ENCODE data around the gene PRSS33.

The PRSS33 gene

GRCh38 chr16:2785101-2785991 is 2.0 kb downstream of the PRSS33 start:
- no peaks in the 10 kb centered on the region for H3K79me2 ChIP-seq (ENCODE audit: insufficient read depth, low read length)
- no peak for TF ChIP-seq EZH2phosphoT487 (IDR thresholded peaks at IDR 0.05; ENCODE audit: borderline replicate concordance)
- TF ChIP-seq, protein P1, sequence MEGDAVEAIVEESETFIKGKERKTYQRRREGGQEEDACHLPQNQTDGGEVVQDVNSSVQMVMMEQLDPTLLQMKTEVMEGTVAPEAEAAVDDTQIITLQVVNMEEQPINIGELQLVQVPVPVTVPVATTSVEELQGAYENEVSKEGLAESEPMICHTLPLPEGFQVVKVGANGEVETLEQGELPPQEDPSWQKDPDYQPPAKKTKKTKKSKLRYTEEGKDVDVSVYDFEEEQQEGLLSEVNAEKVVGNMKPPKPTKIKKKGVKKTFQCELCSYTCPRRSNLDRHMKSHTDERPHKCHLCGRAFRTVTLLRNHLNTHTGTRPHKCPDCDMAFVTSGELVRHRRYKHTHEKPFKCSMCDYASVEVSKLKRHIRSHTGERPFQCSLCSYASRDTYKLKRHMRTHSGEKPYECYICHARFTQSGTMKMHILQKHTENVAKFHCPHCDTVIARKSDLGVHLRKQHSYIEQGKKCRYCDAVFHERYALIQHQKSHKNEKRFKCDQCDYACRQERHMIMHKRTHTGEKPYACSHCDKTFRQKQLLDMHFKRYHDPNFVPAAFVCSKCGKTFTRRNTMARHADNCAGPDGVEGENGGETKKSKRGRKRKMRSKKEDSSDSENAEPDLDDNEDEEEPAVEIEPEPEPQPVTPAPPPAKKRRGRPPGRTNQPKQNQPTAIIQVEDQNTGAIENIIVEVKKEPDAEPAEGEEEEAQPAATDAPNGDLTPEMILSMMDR (conservative IDR thresholded peaks at IDR 0.05; ENCODE audit: low read length), result no peak
- no peak overlapping the region for H3K4me3 ChIP-seq (ENCODE audit: low read length, poor library complexity, severe bottlenecking)
- H4K20me1 ChIP-seq (ENCODE audit: insufficient read depth, low read length, poor library complexity, severe bottlenecking), result no peaks in the 10 kb centered on the region
- no peaks in the 10 kb centered on the region for H3K9me3 ChIP-seq (ENCODE audit: insufficient read depth, low read depth, low read length)
- no peak overlapping the region for H2AFZ ChIP-seq (ENCODE audit: low read length)
- no peaks in the 10 kb centered on the region for H3K4me1 ChIP-seq (ENCODE audit: insufficient read depth, low read length, poor library complexity, severe bottlenecking)
- H3K36me3 ChIP-seq (ENCODE audit: insufficient read depth, low read length), result no peaks in the 10 kb centered on the region
- no peaks in the 10 kb centered on the region for H3K27me3 ChIP-seq (ENCODE audit: insufficient read depth, low read length, poor library complexity, severe bottlenecking)
- no peaks in the 10 kb centered on the region for H3F3A ChIP-seq (ENCODE audit: low read depth)
- no peak overlapping the region for H3K9ac ChIP-seq (ENCODE audit: low read depth, low read length, poor library complexity, severe bottlenecking)
- H3K9me2 ChIP-seq (replicated peaks; ENCODE audit: low read depth, low read length), result no peaks in the 10 kb centered on the region
- no peak overlapping the region for H3K4me2 ChIP-seq (ENCODE audit: low read depth, low read length, poor library complexity, severe bottlenecking)

DNA sequence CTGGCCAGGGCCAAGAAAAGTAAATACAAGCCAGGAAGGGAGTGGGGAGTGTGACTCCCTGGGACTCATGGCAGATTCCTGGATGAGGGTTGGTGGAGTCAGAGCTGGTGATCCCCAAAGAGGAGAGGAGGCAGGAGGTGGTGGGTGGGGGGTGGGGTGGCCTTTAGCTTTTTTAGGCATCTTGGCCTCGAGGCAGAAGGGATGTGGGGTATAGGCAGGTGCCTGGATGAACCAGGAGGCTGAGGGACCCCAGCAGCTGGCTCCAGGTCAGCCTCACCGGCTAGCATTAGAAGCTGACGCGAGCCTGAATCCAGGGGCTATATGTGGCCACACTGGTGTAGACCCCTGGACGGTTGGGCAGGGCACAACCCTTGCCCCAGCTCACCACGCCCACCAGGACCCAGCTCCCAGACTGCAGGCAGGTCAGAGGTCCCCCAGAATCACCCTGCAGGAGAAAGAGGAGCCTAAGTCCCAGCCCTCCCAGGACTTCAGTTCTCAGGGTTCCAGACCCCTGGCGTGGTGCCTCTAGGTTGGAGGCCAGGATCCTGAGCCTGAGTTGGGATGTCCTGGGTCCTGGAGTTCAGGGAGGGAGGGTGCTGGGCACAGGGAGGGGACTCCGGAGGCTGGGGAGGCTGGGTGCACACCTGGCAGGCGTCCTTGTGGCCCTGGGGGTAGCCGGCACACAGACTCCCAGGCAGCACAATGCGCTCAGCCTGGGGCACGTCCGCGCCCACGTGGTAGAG is 2.8 kb downstream of the PRSS33 start:
- Histone ChIP-seq H4K20me1 (ENCODE audit: insufficient read depth, low read length, poor library complexity, severe bottlenecking) (no peaks in the 10 kb centered on the region), H3K9me2 (replicated peaks; ENCODE audit: low read depth, low read length) (no peaks in the 10 kb centered on the region), H3K79me2 (ENCODE audit: insufficient read depth, low read length) (no peaks in the 10 kb centered on the region), H3K4me1 (ENCODE audit: insufficient read depth, low read length, poor library complexity, severe bottlenecking) (no peaks in the 10 kb centered on the region), H2AFZ (ENCODE audit: low read length) (no peak overlapping the region), H3K36me3 (ENCODE audit: insufficient read depth, low read length) (no peaks in the 10 kb centered on the region), H3K9me3 (ENCODE audit: insufficient read depth, low read depth, low read length) (no peaks in the 10 kb centered on the region), H3K4me3 (ENCODE audit: low read length, poor library complexity, severe bottlenecking) (no peak overlapping the region), H3K9ac (ENCODE audit: low read depth, low read length, poor library complexity, severe bottlenecking) (no peak overlapping the region), H3K4me2 (ENCODE audit: low read depth, low read length, poor library complexity, severe bottlenecking) (no peak overlapping the region), H3F3A (ENCODE audit: low read depth) (no peaks in the 10 kb centered on the region), H3K27me3 (ENCODE audit: insufficient read depth, low read length, poor library complexity, severe bottlenecking) (no peaks in the 10 kb centered on the region)
- TF ChIP-seq EZH2phosphoT487 (IDR thresholded peaks at IDR 0.05; ENCODE audit: borderline replicate concordance), result no peak
- TF ChIP-seq, protein P1 (conservative IDR thresholded peaks at IDR 0.05; ENCODE audit: low read length), result no peak

DNA sequence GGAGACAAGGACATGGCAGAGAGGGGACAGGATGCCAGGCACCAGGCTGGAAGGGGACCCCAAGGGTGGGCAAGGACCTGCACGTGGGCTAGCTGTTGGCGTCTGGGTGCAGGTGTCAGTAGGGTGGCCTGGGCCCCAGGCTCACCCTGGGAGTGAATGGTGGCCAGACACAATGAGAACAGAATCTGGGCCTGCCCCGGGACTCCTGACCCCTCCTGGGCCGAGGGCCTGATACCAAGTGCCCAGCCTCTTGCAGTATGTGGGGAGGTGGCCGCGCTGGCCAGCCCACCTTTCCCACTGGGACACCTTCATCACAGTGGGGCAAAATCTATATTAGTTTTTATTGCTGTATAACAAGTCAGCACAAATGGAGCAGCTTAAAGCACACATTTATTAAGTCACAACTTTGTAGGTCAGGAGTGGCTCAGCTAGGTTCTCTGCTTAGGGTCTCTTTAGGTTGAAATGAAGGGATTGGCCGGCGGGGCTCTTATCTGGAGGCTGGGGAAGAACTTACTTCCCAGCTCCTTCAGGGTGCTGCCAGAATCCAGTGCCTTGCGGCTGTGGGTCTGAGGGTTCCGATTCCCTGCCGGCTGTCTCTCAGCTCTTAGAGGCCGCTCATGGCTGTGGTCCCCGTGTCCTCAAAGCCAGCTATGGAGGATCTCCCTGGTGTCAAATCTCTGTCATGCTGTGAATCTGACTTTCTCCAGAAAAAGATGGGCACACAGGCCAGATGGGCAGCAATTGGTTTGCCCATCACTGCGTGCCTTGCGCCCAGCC is 3.6 kb downstream of the PRSS33 start:
- H3K9me2 ChIP-seq (replicated peaks; ENCODE audit: low read depth, low read length), result no peaks in the 10 kb centered on the region
- no peaks in the 10 kb centered on the region for H3K36me3 ChIP-seq (ENCODE audit: insufficient read depth, low read length)
- H3K4me2 ChIP-seq (ENCODE audit: low read depth, low read length, poor library complexity, severe bottlenecking), result no peak overlapping the region
- H2AFZ ChIP-seq (ENCODE audit: low read length), result no peak overlapping the region
- TF ChIP-seq, protein P1 (conservative IDR thresholded peaks at IDR 0.05; ENCODE audit: low read length), result no peak
- no peak for TF ChIP-seq EZH2phosphoT487 (IDR thresholded peaks at IDR 0.05; ENCODE audit: borderline replicate concordance)
- no peaks in the 10 kb centered on the region for H3K9me3 ChIP-seq (ENCODE audit: insufficient read depth, low read depth, low read length)
- H3K4me1 ChIP-seq (ENCODE audit: insufficient read depth, low read length, poor library complexity, severe bottlenecking), result no peaks in the 10 kb centered on the region
- H4K20me1 ChIP-seq (ENCODE audit: insufficient read depth, low read length, poor library complexity, severe bottlenecking), result no peaks in the 10 kb centered on the region
- H3K79me2 ChIP-seq (ENCODE audit: insufficient read depth, low read length), result peaks cover under 1% of the 10 kb centered on the region
- H3K27me3 ChIP-seq (ENCODE audit: insufficient read depth, low read length, poor library complexity, severe bottlenecking), result no peaks in the 10 kb centered on the region
- H3K4me3 ChIP-seq (ENCODE audit: low read length, poor library complexity, severe bottlenecking), result no peak overlapping the region
- H3F3A ChIP-seq (ENCODE audit: low read depth), result no peaks in the 10 kb centered on the region
- no peak overlapping the region for H3K9ac ChIP-seq (ENCODE audit: low read depth, low read length, poor library complexity, severe bottlenecking)

Data from Loucy (cell line).